Stimulated activated CD4-positive, alpha-beta T cell treated with anti-CD3 and anti-CD28 coated beads, Interleukin-4, amount 100 ng/mL, for 48 hours (primary cell): Measurements from ENCODE around the gene SLFNL1.

Source experiments
- DNase-seq, 2 donors: peaks; one replicate each; pipeline ENCODE4 v3.0.0-alpha.2; 2020; ENCODE audit warnings: low read depth in 2 of 2

SLFNL1 gene

DNA sequence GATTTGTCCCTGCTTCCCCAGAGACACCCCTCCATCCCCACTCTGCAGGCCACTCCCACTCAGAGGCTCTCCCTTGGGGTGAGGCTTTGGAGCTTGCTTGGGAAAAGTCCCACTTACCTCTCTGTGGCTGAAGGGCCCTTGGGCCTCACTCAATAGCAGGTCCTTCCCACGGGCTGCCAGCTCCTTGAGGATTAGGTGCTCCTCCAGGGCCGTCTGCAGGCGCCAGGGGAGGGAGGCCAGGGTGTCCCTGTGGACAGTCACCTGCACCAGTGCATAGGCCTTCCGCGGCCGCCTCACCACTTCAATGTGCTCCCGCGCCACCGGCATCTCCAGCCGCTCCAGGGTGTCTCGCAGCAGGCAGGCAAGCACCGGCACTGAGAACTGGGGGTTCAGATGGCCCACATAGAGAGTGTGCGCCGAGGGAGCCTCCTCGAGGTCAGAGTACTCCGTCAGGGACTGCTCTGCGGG is 1.4 kb downstream of the SLFNL1 start:
- DNase-seq, result no peak

DNA sequence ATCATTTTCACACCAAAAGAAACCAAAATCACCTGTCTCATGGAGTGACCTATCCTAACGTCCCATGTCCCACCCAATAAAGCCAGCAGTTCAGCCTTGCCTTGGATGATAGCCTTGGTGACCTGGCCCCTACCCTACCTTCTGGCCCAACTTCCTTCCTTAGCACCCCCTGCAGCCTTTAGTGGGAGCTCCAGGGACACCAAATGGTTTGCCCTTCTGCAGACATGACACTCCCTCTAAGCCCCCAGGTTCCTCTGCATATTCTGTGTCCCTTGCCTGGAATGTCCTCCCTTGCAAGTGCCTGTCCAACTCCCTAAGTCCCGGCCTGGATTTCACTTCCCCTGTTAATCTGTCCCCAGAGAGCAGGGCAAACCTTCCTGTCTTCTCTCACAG is 2.2 kb downstream of the SLFNL1 start:
- no peak for DNase-seq

DNA sequence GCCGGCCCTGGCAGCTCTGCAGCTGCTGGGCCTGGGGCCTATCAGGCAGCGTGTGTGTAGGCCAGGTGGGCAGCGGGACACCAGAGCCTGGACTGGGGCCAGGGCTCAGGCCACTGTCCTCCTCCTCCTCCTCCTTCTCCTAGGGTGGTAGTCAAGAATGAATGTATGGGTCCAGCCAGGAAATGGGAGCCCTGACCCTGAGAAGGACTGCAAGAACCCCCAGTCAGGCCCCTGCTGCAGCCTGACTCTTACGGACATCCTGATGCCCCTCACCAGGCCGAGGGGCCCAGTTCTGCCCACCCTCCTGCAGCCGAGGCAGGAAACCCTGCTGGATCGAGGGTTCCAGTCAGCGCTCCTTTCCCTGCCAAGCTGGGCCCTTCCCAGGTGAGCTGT is 3.5 kb downstream of the SLFNL1 start:
- DNase-seq, result no peak

DNA sequence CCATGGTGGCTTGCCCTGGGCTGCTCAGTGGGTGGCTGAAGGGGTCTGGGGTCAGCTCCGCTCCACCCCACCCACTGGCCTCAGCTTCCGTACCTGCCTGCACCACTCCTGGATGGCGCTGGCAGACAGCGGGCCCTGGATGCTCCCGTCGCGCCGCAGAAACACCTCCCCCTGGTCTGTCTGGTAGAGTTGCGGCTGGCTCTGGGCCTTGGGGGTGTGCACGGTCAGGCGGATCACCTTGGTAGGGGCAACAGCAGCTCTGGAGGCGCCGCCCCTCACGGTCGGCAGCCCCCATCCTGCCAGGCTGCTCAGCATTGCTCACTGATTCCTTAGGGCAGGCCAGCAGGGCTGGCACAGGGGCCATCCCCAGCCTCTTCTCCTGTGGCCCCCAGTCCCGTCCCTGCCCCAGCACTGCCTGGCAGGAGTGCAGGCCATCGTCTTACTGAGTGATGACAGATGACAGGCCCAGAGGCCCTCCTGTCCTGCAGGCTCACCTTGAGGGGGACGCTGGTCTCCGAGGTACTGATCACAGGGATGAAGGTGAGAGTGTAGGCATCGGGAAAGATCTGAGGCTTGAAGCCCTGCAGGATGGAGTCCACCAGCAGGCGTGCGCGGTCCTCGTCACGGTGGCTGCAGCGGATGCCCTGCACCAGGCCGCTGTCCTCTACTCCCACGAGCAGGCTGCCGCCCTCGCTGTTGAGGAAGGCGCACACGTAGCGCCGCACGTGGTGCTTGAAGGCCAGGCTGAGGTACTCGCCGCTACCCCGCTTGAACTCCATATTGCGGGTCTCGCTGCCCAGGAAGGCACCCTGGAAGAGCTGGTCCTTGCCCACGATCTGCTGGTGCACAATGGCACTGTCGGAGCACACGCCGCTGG is 4.1 kb downstream of the SLFNL1 start:
- DNase-seq, result no peak

DNA sequence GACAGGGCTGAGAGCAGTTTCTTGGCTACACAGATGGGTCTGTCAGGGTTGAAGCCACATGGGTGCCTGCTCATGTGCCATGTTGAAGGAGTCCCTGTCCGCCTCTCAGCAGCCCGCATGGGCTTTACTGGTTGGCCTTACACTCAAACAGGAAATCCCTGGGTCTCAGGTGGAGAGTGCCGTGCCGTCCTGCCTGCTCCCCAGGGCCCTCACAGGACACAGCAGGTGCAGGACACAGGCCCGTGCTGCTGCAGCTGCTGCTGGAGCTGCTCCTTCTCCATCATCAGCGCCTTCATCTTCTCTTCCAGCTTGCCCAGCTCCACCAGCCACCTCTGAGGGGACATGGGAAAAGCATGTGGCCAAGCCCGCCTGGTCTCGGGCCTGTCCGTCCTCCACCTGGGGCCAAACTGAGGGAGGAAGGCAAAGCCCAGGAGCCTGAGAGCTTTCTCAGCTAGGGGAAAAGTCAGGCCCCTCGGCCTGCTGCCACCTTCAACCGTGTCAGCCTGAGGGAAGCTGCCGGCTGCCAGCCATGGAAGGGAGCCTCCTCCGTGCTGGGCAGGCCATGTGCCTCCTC is 5.5 kb downstream of the SLFNL1 start:
- DNase-seq, result no peak

DNA sequence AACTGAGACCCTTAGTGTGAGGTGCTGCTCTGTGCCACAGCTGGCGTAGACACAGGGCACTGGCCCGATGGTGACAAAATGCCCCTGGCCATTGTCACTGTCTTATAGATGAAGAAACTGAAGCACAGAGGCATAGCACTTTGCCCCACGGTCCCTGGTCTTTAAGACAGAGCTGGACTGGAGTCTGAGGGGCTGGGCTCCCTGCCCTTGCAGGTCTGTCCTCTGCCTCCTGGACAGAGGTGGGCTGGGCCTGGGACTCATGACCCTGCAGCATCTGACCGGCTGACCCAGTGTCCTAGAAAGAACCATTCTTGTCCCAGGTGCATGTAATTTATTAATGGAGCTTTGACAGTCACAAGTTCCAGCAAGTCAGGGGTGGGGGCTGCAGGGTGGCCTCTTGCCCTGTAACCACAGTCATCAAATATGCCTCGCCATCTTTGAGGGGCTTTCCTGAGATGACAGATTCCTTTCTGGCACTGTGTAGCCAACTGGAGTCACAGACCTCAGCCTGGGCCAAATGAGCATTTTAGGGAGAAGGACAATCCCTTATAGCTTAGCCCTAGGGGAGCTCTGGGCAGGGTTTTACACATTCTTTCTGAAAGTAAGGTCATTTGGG is 6.1 kb downstream of the SLFNL1 start:
- no peak for DNase-seq

DNA sequence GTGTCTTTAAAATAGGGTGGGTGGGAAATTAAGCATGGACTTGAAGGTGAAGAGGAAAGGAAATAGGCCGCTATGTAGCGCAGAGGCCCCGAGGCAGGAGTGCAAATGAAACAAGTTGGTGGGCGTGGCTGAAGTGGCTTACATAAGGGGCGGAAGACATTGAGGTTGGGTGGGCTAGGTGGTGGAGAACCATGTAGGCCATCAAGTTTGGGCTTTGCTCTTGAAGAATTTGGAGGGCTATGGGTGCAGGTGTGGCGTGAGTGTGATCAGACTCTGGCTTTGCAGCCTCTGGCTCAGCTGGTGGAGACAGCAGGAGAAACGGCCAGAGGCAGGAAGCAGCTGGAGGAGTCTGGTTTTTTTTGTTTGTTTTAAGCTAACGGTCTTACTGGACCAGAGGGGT is 6.7 kb downstream of the SLFNL1 start:
- no peak for DNase-seq

DNA sequence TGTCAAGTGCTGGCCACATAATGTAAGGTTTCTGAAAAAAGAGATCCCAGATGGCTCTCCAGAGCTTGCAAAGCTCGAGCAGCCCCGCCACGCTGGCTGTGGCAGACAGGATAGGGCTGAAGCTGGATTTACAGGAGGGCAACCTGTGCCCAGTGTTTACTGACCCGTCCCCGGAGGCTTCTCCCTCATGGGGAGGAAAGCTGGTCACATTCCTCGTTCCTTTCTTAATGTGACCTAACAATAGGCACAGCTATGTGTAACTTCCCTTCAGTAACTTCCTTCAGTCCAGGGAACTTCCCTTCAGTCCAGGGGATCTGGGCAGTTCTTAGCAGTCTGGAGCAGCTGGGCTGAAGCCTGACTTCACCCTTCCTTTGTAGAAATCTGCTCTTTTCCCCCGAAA is 7.7 kb downstream of the SLFNL1 start:
- DNase-seq, result no peak

DNA sequence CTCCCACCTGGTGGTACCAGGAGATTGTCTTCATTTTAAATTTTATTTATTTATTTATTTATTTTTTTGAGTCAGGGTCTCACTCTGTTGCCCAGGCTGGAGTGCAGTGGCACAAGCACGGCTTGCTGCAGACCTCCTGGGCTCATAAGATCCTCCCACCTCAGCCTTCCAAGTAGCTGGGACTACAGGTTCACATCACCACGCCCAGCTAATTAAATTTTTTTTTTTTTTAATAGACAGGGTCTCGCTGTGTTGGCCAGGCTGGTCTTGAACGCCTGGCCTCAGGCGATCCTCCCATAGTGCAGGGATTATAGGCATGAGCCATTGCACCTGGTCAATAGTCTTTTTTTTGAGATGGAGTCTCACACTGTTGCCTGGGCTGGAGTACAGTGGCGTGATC is 8.5 kb downstream of the SLFNL1 start:
- no peak for DNase-seq

DNA sequence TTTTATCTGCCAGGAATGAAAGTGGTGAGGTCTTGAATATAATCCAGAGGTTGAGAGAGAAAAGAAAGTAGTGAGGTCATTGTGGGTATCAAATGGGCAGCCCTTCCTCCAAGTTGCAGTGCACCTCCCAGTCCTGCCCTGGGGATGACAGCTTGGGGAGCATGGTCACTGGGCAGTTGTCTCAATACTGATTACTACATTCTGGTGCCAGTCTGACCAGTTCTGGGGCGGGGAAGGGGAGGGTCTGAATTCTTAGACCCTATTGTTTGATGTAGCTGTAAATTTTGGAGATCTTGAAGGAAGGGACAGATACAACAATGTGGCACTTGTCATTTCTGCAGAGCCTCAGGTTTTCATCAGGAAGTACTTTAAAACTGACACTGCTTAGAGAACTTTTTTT is 11.2 kb downstream of the SLFNL1 start:
- no peak for DNase-seq

DNA sequence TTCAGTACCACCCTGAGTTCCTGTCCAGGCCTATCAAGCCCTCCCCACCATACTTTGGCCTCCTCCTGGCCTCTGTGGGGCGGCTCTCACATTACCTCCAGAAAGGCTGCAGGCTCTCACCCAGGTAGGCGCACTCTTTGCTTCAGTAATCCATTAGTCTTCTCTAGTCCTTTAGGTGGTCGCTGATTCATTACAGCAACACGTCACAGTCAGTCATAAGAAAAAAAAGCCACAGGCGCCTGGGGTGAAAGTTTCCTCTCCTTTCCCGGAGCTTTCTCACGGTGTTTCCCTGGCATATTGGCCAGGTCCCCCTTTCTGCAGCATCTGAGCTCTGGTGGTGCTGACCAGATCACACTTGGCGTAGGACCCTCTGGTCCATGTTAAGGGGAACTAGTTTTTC is 12.1 kb downstream of the SLFNL1 start:
- DNase-seq, result no peak

DNA sequence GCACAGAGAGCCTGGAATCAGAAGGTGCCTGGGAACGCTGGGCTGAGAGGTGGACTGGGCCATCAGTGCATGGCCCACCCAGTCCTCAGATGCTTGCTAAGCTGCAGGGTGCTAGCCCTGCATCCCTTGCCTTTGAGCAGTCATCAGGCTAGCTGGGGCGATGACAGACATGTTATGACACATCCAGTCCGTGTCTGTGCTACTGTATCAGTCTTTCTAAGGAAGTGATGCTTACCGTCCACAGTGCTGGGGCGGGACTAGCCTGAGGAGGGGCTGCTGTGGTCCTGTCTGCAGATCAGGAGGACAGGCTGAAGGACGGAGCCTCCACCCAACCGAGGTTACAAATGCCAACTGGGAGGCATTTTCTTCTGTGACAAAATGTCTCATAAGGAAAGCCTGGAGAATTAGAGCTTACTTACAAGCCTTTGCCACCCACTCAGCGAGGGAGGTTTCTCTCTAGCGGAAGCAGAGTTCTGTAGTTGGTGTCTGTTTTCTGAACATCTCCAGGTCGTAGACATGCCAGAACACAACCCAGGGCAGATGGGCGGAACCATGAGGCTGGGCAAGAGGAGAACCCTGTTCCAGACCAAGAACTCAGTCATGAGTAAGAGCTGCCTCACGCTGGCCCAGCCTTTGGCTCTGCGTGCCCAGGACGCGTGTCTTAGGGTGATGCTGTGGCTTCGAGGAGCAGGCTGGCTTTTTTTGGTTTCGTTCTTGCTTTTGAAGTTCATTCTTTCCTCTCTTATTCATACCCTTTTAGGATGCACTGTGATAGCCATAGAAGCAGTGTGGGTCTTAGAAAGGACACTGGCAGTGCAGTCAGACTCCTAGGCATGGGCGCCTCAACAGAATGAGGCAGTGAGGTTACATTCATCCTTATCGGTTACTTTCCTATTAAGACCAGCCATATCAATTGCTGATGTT is 14.3 kb downstream of the SLFNL1 start:
- DNase-seq, result no peak

DNA sequence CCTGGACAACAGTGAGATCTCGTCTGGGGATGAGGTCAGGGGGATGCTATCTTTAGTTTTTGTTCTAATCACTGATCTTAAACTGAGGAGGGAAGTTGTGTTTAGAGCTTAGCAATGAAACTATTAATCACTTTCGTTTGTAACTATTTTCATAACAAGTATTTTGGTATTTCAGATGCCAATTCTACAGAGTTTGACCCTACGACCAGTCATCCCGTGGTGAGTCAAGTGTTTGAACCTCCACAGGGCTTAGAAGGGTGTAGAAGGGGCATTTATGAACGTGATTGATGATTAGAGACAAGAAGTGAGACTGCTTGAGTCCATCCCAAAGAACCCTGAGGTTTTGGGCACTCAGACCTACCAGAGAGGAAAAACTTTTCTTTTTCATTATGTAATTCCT is 15.6 kb downstream of the SLFNL1 start:
- no peak for DNase-seq

DNA sequence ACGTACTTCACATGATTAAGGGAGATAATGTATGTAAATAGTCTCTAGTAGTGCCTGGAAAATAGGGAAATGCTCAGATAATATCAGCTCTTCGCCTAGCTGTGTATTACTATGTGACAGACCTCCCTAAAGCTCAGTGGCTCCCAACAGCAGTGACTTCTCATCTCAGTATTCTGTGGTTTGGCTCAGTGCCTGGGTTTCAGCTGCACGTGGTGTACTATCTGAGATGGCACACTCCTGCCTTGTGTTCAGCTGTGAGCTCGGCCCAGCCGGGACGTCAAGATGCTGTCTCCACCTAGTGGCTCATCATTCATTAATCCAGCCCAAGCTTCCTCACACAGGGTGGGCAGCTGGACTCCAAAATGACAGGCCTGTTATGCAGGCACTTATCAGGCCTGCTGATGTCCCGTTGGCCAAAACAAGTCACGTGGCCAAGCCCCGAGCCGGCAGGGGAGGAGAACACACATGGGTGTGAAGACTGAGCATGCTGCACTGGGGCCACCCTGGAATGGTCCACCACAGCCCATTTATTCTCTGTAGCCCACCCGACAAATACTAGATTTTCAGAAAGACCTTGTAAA is 17.8 kb downstream of the SLFNL1 start:
- DNase-seq, result peak; percentile 77 to 86

DNA sequence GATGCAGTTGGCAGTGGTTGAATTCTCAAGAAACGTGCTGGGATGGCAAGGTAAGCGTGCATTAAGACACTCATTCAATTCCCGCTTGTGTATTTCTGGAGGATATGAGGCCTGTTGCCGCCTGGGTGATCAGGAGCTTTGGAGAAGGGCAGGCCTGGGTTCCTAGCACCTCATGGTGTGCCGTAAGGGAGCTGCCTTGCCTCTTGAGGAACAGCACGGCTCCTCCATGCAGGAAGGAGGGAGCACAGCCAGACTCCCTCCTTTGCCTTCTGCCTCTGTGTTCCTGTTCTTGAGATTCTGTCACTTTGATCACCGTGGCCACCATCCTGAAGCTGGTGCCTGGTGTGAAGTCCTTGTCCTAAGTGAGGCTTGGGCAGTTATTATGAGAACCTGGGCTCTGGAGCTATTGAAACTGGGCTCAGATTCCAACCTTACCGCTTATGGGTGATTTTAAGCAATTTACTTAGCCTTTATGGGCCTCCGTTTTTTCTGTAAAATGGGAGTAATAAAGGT is 18.3 kb downstream of the SLFNL1 start:
- no peak for DNase-seq

DNA sequence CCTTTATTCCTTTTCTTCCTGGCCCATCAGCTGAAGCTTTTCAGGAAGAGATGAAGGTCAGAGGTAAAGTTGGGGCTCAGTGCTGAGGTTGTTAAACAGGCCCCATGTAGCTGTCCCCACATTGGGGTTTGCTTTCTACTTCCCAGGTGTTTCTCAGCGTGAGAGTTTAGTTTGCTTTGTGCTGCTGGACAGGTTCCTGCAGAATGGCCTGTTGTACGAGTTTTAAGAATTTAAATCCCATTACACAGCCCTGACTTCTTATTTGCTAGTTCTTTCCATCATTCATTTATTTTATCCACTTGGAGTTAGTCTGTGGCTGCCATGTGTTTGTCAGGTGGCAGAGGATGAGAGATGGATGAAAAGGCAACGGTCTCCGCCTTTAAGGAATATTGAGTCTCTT is 22.9 kb downstream of the SLFNL1 start:
- no peak for DNase-seq

DNA sequence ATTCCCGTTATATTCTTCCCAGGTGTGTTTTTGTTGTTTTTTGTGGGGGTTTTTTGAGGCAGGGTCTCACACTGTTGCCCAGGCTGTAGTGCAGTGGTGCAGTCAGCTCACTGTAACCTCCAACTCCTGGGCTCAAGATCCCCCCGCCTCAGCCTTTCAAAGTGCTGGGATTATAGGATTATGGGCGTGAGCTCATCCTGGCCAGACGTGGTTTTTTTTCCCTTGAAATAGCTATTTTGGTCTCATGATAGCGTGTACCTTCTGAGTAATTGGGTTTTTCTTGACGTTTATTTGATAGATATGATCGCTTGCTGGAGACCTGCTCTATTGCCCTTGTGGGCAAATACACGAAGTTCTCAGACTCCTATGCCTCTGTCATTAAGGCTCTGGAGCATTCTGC is 24.4 kb downstream of the SLFNL1 start:
- DNase-seq, result no peak

DNA sequence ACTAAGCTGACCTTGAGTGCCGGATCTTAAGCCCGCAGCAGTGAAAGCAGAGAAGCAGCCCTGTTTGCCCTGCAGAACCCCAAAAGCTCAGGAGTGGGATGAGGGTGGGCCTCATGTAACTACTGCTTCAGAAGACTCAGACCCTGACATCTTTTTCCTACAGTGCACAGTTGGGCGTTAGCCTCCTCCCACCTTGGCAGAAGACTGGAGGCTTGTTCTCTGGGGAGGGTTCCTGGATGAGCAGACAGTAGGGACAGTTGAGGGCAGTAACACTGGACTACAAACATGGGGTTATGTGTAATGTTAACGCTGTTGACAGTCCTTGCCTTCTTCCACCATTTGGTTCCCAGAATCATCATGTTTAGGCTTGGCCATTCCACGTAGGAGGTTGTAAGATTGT is 32.5 kb downstream of the SLFNL1 start:
- no peak for DNase-seq

DNA sequence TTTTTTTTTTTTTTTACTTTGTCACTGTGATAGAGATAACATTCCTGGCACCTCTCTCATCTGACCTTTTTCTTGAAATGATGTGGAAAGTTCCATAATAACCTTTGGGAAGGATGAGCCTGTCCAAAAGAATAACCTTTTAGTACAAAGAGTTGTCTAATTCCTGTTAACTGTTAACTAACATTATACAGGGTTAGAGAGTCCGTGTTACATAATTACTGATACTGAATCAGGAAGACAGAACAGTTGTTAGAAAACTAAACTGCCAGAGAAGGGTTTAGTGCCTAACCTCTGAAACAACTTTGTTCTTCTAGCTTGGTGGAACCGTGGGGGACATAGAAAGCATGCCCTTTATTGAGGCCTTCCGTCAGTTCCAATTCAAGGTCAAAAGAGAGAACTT is 33.2 kb downstream of the SLFNL1 start:
- no peak for DNase-seq

DNA sequence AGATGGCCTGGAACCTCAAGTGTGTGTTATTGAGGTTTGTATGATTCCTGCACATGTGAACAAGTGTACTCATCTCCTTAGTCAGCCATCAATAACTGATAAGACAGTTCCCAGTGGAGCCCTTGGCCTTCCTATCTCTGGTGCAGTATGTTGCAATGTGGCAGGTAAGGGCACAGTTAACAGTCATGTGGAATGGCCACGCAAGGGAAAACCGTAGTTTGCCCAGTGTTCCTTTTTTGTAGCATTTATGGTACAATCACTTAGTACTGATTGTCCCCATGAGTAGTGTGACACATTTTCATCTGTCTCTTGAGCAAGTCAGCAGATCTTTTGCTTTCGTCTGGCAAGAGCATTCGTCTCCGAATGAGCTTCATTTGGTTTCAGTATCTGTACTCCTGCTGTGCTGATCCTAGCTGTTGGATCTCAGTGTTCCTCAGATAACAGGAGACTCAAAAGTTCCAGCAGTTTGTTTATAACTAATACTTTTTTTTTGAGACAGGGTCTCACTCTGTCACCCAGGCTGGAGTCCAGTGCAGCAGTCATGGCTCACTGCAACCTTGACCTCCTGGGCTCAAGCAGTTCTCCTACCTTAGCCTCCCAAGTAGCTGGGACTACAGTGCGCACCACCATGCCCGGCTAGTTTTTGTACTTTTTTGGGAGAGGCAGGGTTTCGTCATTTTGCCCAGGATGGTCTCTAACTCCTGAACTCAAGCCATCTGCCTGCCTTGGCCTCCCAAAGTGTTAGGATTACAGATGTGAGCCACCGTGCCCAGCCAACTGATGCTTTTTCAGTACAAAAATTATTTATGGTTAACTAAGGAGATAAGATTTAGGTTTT is 33.9 kb downstream of the SLFNL1 start:
- no peak for DNase-seq

DNA sequence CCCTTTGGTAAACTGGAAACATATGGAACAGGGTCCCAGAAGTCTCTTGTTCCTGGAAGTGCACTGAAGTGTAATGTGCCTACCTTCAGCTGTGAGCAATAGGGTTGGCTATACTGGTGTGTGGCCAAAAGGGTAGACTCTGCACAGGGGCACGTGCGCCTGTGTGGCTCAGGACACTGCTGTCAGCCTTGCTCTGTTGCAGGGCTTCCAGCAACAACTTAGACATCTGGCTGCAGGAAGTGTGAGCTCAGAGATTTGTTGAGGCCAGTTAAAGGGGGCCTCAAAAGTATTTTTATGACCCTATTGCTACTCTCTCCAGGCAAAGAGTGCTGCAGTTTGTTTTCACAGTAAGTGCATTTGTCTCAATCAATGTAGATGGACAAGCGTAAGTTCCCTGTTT is 34.6 kb downstream of the SLFNL1 start:
- DNase-seq, result no peak
